Germinal center (tissue), 1 donor: ENCODE results near the gene GNPTAB.
A peak's percentile ranks its signal among the peaks of the same experiment; 100 is the strongest.

Experiments
- DNase-seq: peaks from one replicate; pipeline ENCODE4 v3.0.0; 2012; ENCODE audit warnings: mixed read lengths, low spot score

Gene GNPTAB

DNA sequence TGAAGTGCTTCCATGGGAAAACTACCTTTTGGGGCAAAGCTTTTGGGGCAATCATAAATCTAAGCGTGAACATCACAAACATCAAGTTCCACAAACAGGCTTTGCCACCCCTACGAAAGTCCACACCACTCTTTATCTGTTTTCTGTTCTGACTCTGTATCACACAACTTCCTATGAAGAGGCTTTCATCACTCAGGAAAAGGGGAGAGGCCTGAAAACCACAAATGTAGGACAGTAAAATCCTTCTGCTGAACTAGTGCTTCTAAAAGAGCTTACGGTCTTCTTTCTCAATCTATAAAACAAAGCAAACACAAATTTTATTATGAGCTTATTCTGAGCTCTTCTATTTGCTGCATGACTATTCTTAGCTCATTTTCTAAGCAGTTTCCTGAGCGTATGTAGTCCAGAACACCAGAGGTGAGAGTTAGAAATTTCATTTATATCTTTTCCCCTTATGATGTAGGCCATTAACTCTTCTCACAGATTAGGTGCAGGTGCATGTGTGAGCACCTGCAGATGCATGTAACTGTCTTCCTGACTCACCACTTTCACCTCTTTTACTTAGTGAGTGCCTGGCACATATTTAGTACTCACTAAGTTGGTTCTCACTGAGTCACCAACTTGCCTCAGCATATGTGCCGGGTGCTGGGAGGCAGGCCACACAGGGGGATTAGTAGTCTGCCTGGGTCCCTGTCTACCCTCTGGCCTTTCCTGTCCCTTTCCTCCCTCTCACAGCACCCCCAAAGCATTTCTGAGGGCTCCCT, 58.6 kb downstream of the GNPTAB start:
- DNase-seq, result no peak

DNA sequence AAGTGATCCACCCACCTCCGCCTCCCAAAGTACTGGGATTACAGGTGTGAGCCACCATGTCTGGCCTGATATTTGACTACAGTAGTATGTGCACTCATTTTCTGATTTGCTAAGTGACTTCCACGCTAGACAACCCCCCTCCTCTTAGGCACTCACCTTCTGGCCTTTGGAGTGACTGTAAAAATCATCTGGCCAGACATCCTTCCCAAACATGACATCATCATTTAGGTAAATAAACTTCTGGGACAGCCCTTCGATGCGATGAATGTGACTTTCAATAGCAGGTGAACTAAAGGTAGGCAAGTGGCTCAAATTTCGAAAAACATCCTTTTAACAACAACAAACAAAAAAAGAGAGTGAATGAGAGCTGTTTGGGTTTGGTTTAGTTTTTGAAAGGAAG, 60.9 kb downstream of the GNPTAB start:
- no peak for DNase-seq

DNA sequence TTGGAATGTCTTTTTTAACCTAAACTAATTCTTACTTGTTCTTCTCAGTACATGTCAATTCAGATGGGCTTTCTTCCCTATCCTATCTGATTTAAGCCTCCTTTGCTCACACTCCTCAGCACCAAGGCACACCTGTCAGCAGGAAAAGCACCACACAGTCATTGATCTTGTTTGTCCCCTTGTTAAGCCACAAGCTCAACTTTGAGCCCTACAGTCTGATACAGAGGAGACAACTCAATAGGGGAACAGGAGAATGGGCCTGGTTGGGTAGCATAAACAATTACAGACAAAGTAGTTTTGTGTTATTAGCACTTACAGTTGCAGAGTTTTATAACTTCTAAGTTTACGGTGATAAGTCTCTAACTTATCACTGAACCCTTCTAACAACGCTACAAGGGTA, 62.0 kb downstream of the GNPTAB start:
- DNase-seq, result no peak

DNA sequence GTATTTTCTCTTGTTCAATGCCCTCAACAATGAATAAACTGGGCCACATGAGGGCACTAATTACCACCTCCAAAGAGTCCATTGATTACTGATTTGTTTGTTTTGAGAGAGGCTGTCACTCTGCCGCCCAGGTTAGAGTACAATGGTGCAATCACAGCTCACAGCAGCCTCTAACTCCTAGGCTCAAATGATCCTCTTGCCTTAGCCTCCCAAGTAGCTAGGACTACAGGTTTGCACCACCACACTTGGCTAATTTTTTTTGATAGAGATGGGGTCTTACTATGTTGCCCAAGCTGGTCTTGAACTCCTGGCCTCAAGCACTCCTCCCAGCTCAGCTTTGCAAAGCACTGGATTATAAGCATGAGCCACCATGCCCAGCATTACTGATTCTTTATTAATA, 63.2 kb downstream of the GNPTAB start:
- no peak for DNase-seq

DNA sequence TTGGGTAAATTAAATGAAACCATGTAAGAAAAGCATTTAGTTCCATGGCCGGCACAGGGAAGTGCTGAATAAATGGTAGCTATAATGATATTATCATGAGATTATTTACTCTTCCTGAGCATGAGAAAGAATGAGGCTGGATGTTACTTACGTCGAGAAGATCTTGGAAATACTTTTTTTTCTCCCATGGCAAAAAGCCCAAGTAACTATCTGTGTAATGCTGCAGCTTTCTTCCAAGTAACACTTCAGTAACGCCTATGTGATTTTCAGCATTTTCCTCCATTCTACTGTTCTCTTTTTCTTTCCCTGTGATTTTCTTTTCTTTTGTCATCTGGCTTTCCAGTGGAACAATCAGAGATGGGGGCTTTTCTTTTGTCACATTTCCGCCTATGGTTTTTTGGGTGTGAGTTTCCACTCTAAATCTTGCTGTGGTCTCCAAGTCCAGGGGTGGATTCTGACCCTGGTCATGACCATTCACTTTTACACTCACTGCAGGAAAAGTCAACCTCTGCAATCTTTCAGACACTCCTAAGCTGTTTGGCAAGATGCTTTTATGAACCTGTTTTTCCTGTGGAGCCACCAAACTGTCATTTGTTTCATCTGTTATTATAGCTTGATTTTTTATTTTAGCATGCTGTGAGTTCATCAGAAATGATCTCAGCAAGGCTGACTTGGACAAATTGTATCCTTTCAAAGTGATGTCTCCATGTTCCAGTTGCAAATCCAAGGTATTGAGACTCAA, 66.5 kb downstream of the GNPTAB start:
- DNase-seq, result no peak

DNA sequence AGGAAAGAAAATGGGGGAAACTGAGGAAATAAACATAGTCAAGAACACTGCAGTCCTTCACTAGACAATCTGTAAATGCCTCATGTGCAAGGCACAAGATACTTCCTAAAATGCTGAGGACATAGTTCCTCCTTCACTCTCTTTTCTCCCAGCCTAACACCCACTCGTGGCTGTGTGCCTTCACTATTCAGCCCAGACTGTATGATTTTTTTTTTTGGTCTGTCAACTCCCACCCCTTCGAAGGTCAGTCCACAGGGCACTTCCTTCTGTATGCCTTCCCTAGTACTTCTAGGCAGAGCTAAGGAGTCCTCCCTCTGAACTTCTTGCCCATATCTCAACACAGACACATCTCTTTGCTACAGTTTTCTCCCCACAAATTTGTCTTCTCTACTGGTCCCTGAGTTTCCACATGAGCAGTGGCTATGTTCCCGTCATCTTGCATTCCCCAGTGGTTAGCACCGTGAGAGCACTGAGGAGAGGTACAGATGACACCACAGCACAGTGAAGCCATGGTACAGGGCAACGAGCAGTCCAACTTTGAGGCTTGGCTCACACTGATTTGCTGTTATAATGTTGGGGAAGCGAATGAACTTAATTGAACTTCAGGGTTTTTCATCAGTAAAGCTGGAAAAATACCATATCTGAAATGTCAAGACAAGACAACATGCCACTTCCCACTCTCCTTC, 67.4 kb downstream of the GNPTAB start:
- DNase-seq, result no peak

DNA sequence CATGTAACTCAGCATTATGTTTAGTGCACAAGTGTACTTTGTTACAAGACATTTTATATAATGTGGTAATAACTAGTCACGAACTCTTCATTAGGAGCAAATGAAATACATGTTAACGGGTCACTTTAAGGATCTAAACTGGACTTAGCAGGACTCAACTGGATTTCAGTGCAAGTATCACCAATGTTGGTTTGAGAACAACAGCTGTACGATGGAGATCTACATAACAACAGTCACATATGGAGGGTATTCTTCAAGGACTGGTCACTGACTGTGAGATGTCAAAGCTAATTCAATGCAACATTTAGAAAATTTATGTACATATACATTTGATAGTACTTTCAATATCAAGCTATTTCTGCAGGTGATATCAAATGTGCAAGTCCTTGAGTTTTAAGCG, 69.0 kb downstream of the GNPTAB start:
- no peak for DNase-seq

DNA sequence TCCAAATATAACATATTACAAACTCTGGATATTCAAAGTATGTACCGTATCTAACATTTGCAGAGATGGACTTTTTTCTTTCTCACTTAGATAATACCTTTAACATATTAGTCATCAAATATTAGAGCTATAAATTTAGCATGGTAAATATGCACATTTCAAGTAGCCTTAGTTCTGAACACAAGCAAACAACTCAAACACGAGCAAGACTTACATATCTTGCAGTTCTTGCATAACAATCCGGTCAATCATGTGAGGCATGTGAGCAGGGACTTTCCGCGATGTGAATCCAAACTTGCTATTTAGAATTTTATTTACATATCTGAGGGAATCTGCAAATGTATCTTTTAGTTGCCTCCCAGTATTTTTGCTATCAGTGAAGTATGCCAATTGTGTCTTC, 69.4 kb downstream of the GNPTAB start:
- no peak for DNase-seq

DNA sequence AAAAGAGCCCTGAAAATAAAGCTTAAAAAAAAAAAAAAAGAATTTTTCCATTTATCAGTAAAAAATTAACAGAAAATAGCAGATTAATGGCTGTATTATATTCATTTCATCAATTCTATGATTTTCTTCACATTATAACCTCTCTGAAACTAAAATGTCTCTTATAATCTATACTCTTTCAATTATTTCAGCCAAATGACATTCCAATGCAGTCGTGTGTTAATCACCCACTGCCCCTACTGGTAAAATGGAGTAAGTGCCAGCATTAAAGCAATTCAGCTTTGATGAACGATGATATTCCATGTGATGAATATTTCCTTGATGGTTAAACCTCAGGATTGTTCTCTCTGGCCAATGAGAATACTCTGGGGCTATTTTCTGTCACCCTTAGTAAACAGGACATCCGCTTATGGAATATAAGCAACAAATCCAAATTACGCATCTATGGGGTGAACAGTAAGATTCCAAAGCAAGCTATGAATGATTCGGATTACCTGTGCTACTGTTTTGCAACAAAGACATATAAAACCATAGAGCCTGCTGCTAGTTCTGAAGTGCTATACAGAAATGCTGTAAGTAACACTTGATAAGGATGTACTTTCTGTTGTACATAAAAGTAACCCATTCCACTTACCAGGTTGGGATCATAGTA, 71.2 kb downstream of the GNPTAB start:
- DNase-seq, result peak; percentile 53

DNA sequence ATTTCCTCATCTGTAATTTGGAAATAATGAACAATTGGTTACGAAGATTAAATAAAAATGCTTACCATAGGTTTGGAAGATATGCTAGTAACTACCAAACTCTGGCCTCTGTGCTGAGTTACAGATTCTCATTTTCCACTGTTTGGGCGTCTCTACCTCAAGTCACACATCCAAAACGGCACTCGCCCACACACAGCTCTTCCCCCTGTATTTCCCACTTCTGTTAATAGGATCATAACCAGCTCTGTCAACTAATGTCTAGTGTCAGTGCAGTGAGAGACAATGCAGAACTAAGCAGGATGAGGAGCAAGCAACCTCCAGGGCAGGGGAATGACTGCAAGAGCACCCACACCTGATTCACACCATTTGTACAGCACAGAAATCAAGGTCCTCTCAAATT, 80.6 kb downstream of the GNPTAB start:
- DNase-seq, result no peak

DNA sequence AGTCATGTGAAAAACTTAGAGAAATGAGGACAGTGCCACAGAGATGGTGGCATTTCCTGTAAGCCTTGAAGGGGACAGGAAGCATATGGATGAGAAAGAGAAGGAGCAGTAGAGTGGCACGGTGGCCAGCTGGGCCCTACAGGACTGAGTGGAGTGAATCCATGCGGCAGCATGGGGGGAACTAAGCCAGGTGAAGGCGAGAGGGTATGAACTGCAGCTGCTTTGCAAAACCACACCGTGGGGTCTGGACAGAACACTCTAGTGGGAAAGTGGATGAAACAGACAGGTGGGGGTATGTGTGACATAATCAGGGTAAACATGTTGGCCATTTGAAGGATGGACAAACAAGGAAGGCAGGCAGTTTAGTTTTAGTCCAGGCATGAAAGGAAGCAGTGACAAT, 81.1 kb downstream of the GNPTAB start:
- DNase-seq, result no peak

DNA sequence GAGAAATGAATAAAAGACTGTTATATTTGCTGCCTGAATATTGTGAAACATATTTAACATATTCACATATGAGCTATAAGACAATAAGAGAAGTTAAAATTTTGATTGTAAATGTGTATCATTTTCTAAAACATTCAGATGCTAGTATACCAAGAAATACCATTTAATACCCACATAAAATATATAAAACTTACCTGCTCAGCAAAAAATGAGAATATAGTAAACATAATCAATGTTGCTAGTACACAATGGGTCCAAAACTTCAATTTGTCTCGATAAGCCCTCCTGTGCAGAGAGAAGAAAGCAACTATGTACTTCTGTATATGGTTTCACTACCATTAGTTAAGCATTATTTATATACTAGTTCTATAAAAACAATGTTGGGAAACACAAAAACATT, 81.9 kb downstream of the GNPTAB start:
- no peak for DNase-seq

DNA sequence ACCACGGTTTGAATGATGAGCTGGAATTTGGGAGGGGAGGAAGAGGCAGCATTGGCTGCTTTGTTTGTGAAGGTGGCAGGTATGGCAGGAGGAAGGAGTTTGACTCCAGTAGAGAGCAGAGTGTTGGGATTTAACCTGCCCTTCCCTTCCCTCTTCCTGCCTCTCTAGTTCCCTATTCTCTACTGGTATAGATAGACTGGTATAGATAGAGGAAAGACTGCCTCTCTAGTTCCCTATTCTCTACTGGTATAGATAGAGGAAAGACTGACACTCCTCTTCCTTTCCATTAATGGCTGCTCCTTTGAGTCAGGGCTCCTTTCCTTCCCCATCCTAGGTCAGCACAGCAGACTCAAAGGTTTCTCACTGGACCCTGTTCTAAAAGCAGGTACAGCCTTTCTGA, 83.1 kb downstream of the GNPTAB start:
- no peak for DNase-seq

DNA sequence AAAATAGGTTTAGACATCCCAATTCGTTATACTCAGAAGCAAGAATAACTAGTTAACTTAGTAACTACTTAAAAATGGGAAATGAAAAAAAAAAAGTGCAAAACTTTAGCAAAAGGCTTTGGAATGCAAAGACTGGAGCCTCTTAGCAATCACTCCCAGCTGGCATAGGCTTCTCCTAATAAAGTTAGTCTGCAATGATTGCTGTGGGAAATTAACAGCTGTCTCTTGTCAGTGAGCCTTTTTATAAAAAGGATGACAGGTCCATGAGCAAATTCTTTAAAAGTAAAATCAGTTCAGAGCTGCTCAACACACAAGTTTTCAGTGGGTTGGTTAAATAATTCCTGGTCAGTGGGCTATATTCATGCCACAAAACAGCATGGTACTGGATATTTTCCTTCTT, 84.1 kb downstream of the GNPTAB start:
- no peak for DNase-seq

DNA sequence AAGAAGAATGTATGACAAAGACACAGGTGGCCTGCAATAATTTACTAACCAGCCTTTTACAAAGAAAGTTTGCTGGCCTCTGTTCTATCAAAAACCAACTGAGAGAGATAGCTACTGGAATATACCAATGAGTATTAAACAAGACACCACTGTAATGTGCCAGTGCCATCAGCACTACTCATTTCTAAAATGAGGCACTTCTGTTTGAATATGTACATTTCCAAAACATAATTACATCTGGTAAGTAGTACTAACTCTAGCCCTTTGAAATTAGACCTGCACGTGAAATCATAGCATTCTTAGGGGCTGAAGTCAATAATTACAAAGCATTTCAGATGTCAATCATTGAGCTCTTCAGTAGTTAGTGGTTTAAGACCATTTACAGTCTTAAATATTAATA, 84.6 kb downstream of the GNPTAB start:
- no peak for DNase-seq

DNA sequence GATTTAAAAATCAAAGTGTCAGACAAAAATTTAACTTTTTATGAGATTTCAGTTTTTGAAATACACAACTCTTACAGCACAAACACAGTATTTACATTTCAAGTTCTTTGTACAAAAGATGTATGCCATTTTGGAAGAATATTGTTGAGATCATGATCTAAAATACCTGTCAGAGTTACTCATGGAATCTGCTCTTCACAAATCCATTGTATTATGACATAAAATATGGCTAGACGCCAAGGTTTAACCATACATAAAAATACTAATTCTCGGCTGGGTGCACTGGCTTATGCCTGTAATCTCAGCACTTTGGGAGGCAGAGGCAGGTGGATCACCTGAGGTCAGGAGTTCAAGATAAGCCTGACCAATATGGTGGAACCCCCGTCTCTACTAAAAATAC, 85.3 kb downstream of the GNPTAB start:
- DNase-seq, result no peak

DNA sequence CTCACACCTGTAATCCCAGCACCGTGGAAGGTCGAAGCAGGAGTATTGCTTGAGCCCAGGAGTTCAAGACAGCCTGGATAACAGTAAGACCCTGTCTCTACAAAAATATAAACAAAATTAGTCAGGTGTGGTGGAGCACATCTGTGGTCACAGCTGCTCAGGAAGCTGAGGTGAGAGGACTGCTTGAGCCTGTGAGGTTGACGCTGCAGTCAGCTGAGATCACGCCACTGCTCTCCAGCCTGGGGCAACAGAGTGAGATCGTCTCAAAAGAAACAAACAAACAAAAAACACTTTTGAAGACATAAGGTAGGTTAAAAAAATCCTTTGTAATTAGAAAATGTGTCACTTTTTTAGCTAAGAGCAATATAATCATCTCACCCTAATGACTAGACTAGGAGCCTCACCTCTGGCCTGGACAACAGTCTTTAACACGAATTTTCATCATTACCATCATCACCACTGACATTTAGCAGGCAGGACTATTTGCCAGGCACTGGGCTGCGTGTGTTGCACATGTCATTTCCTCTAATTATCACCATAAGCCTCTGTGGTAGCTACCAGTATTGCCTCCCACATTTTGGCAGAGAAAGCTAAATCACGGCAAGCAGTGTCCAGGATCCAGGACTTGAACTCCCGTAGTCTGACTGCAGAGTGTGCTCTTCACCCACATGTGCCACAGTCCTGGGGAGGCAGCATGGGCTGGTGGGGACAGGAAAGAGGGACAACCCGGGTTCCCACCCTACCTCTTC, 86.9 kb downstream of the GNPTAB start:
- peak; percentile 48 for DNase-seq

DNA sequence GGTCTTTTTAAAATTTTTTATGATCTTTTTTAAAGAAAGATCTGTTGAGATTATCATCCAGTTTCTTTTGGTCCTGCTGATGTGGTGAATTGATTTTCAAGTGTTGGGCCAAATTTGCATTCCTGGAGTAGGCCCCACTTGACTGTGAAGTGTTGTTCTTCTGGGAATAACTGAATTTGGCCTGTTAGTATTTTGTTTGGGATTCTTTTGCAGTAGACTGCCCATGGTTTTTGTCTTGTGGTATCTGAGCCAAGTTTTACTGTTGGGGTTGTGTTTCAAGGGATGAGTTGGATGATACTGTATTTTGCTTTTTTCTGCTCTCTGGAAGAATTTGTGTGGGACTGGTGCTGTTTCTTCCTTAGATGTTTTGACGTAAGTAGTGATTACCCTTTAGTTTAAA, 87.5 kb downstream of the GNPTAB start:
- DNase-seq, result no peak

DNA sequence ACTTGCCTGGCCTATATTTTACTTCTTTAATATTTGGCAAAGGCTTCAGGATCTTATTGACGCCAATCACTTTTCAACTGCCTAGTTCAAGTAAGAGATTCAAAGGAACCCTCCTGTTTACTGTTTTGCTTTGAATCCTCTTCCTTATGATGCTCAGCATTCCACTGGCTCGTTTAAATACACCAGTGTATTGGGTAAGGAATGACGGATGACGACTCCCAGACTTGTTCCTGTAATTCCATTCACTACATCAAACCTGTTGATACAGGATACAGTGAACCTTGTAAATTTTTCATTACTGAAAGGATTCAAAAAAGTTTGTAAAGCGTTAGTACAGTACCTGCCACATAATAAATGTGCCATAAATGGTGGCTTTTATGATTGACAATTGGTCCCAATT, 89.8 kb downstream of the GNPTAB start:
- DNase-seq, result no peak

DNA sequence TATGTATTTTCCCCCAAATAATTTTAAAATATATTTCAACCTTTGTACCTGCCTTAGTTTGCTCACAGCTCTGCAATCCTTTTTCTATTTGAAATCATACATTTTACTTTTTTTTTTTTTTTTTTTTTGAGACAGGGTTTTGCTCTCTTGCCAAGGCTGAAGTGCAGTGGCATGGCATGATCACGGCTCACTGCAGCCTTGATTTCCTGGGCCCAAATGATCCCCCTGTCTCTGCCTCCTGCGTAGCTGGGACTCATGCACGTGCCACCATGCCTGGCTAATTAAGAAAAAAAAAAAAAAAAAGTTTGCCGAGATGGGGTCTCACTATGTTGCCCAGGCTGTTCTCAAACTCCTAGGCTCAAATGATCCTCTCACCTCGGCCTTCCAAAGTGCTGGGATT, 90.2 kb downstream of the GNPTAB start:
- no peak for DNase-seq

DNA sequence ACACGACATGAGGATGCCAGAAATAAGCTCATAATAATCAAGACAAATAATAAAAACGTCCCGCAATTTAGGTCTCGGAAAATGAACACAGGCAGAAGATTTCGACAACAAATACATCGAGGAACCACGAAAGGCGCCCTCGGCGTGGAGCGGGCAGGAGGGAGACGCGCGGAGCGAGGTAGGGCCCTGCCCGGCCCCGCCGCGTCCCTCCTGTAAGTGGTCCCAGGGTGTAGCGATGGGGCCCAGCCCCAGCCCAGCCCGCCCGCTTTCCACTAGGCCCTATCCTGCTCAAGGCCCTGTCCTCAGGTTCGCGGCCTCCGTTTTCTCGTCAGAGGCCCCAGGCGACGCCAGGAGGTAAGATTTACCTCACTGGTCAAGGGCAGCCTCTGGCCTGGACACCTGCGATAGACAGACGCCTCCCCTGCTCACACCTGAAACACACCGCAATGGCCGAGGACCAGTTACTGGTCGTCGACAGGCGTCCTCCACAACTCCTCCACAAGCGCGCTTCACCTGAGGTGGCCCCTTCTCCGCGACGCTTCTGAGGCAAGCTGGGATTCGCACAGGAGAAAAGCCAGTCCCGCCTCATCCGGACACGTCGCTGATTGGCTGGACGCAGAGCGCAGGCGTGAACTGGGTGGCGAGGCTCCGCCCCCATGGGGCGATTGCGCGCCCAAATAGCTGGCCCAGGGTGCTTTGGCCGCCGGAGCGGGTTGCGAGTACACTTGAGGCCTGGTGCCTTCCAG, 91.7 kb downstream of the GNPTAB start, which contains the start of gene SYCP3:
Gene SYCP3 (minus strand): TSS at position 543 of the 746 bp plus-strand sequence. CDS start 1,527 bp downstream, outside the sequence.
- DNase-seq, result no peak
